Measurements from ENCODE around the gene OPTC. TPM values are rescaled to one million over a fixed set of nuclear protein-coding genes. Genes with fewer than 3 reads are reported as not detected.
A peak's percentile ranks its signal among the peaks of the same experiment; 100 is the strongest.

Gene OPTC
- total and polyA plus RNA-seq, 2 of the 13 experiments (the other 11 are each of a cell fraction or from before 2014, with no cell fraction given) = not detected

GRCh38 chr1:203524824-203525223, 30.9 kb downstream of the OPTC start (continued):
- TF ChIP-seq RFX1 (IDR thresholded peaks at IDR 0.05) (no peak), ZNF761 (CRISPR knock-in tag; conservative IDR thresholded peaks at IDR 0.05) (no peak), SRY (CRISPR knock-in tag; IDR thresholded peaks at IDR 0.05) (no peak)
- TF ChIP-seq, protein P1, sequence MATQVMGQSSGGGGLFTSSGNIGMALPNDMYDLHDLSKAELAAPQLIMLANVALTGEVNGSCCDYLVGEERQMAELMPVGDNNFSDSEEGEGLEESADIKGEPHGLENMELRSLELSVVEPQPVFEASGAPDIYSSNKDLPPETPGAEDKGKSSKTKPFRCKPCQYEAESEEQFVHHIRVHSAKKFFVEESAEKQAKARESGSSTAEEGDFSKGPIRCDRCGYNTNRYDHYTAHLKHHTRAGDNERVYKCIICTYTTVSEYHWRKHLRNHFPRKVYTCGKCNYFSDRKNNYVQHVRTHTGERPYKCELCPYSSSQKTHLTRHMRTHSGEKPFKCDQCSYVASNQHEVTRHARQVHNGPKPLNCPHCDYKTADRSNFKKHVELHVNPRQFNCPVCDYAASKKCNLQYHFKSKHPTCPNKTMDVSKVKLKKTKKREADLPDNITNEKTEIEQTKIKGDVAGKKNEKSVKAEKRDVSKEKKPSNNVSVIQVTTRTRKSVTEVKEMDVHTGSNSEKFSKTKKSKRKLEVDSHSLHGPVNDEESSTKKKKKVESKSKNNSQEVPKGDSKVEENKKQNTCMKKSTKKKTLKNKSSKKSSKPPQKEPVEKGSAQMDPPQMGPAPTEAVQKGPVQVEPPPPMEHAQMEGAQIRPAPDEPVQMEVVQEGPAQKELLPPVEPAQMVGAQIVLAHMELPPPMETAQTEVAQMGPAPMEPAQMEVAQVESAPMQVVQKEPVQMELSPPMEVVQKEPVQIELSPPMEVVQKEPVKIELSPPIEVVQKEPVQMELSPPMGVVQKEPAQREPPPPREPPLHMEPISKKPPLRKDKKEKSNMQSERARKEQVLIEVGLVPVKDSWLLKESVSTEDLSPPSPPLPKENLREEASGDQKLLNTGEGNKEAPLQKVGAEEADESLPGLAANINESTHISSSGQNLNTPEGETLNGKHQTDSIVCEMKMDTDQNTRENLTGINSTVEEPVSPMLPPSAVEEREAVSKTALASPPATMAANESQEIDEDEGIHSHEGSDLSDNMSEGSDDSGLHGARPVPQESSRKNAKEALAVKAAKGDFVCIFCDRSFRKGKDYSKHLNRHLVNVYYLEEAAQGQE (IDR thresholded peaks at IDR 0.05; ENCODE audit: borderline replicate concordance in 1 of 2, low read depth in 1 of 2, low read length in 2 of 2) = no peak

GRCh38 chr1:203525685-203526084, 31.7 kb downstream of the OPTC start:
- FAIRE-seq = no peak
- 0 out of 5 replicates have a peak, but pooled peaks cover 0 to 4% of the 10 kb centered on the region in 2 experiments for H3K27me3 ChIP-seq (ENCODE audit: control insufficient read depth in 1 of 2, insufficient read depth in 2 of 2, low read length in 2 of 2)
- H3K36me3 ChIP-seq (replicated peaks in 1 of 2; ENCODE audit: control insufficient read depth in 1 of 2, insufficient read depth in 2 of 2, low read length in 2 of 2) = no peaks in the 10 kb centered on the region
- no TSS peak for BruUV-seq (replicated peaks)
- CTCF ChIA-PET (ENCODE audit: low intra/inter-chr PET ratio, low total read pairs) = no interaction called here
- DNase-seq (ENCODE audit: low spot score) = no peak
- H3K4me1 ChIP-seq (ENCODE audit: insufficient read depth, low read length) = no peaks in the 10 kb centered on the region
- WGBS (ENCODE audit: low lambda C conversion rate) = 0% methylated on average over 2 of the region's 3 CpGs
- in situ Hi-C loops (cut with HindIII; ENCODE audit: extremely low pct_ligation_motif_present, low pct_unique_long_range_greater_than_20kb) = no loop called here
- intact Hi-C loops (cut with micrococcal nuclease; ENCODE audit: unreplicated experiment) = no loop called here
- no peaks in the 10 kb centered on the region for H4K20me1 ChIP-seq (ENCODE audit: insufficient read depth, low read length)
- POLR2A ChIA-PET = no interaction called here
- H3K79me2 ChIP-seq (ENCODE audit: insufficient read depth, low read length) = no peaks in the 10 kb centered on the region
- TF ChIP-seq SIN3B (IDR thresholded peaks at IDR 0.05; ENCODE audit: low read length) (no peak), HOXD1 (CRISPR knock-in tag; IDR thresholded peaks at IDR 0.05) (no peak), SRSF4 (IDR thresholded peaks at IDR 0.05; ENCODE audit: low read depth, low read length, poor library complexity, severe bottlenecking) (no peak), E2F1 (CRISPR knock-in tag; IDR thresholded peaks at IDR 0.05) (no peak), ZNF770 (CRISPR knock-in tag; IDR thresholded peaks at IDR 0.05) (peak; percentile 38; the same call in 1 of the 2 replicates), MIXL1 (CRISPR knock-in tag; IDR thresholded peaks at IDR 0.05) (no peak)
- no peak overlapping the region for H2AFZ ChIP-seq (ENCODE audit: low read length)
- no peak overlapping the region for H3K4me2 ChIP-seq (ENCODE audit: low read depth, low read length)
- H3K9ac ChIP-seq (ENCODE audit: insufficient read depth, low read depth, low read length) = no peak overlapping the region
- no peak overlapping the region for H3K27ac ChIP-seq (ENCODE audit: extremely low read length, insufficient read depth, low read length)
- no peak overlapping the region for H3K4me3 ChIP-seq (replicated peaks in 1 of 3; ENCODE audit: insufficient read depth in 1 of 3, low read depth in 2 of 3, low read length in 3 of 3)
- no peak for ATAC-seq
- no peaks in the 10 kb centered on the region for H3K9me3 ChIP-seq (ENCODE audit: low read length)

Data from HepG2 (cell line).